ENCODE data around the gene DISC1. TPM values are rescaled to one million over a fixed set of nuclear protein-coding genes. Genes with fewer than 3 reads are reported as not detected.
A peak's percentile ranks its signal among the peaks of the same experiment; 100 is the strongest.

DISC1 gene
- polyA plus RNA-seq, 1 of the 3 experiments (the other 2 are of a cell fraction): 1.7 TPM

DNA sequence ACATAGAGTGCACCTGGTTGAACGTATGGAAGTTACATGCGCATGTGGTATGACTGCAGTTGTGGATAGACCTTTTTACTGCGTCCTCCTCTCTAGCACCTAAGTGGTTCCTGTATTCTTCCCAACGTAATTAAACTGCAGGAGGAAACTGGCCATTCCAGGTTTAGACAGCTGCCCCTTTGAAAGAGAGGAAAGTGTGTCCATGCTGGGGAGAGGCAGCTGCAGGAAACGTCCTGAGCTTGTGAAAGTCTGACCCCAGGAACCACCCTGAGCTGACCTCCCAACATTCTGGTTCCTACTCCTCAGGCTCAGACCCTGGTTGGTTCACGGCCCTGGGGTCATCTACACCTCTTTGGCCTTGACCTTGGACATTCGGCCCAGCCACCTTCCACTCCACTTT lies 309.3 kb downstream of the DISC1 start:
- no peak for DNase-seq
- H2AFZ ChIP-seq (ENCODE audit: low read depth): no peak overlapping the region
- 94% methylated on average over 7 of the region's 7 CpGs for WGBS (ENCODE audit: low lambda C conversion rate)
- H3K79me2 ChIP-seq (ENCODE audit: insufficient read depth): no peaks in the 10 kb centered on the region
- H3K4me1 ChIP-seq (ENCODE audit: control insufficient read depth in 1 of 2, insufficient read depth in 2 of 2, low read depth in 1 of 2, low read length in 1 of 2): peaks cover 0 to 50% of the 10 kb centered on the region in 2 experiments; a peak in 3 of 4 replicates
- no peak overlapping the region for H3K4me3 ChIP-seq (ENCODE audit: low read depth in 2 of 2, low read length in 1 of 2)
- H3K9ac ChIP-seq: no peak overlapping the region
- no peaks in the 10 kb centered on the region for H3K36me3 ChIP-seq (replicated peaks in 1 of 2; ENCODE audit: control insufficient read depth in 1 of 2, insufficient read depth in 2 of 2, low read length in 1 of 2)
- no peaks in the 10 kb centered on the region for H3K27me3 ChIP-seq (ENCODE audit: insufficient read depth)
- no peaks in the 10 kb centered on the region for H3K9me2 ChIP-seq
- TF ChIP-seq GATA2 (CRISPR knock-in tag; IDR thresholded peaks at IDR 0.05): no peak
- no peak for TF ChIP-seq NRF1 (IDR thresholded peaks at IDR 0.05; ENCODE audit: low read depth, low read length)
- TF ChIP-seq RAD21 (IDR thresholded peaks at IDR 0.05; ENCODE audit: low read length): no peak
- TF ChIP-seq, protein P1, sequence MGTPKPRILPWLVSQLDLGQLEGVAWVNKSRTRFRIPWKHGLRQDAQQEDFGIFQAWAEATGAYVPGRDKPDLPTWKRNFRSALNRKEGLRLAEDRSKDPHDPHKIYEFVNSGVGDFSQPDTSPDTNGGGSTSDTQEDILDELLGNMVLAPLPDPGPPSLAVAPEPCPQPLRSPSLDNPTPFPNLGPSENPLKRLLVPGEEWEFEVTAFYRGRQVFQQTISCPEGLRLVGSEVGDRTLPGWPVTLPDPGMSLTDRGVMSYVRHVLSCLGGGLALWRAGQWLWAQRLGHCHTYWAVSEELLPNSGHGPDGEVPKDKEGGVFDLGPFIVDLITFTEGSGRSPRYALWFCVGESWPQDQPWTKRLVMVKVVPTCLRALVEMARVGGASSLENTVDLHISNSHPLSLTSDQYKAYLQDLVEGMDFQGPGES (IDR thresholded peaks at IDR 0.05; ENCODE audit: low read depth, low read length): no peak
- TF ChIP-seq MEF2A (IDR thresholded peaks at IDR 0.05; ENCODE audit: borderline replicate concordance, low read depth): no peak
- no peak for TF ChIP-seq TAF1 (IDR thresholded peaks at IDR 0.05; ENCODE audit: borderline replicate concordance, low read depth, low read length)
- TF ChIP-seq, protein P2, sequence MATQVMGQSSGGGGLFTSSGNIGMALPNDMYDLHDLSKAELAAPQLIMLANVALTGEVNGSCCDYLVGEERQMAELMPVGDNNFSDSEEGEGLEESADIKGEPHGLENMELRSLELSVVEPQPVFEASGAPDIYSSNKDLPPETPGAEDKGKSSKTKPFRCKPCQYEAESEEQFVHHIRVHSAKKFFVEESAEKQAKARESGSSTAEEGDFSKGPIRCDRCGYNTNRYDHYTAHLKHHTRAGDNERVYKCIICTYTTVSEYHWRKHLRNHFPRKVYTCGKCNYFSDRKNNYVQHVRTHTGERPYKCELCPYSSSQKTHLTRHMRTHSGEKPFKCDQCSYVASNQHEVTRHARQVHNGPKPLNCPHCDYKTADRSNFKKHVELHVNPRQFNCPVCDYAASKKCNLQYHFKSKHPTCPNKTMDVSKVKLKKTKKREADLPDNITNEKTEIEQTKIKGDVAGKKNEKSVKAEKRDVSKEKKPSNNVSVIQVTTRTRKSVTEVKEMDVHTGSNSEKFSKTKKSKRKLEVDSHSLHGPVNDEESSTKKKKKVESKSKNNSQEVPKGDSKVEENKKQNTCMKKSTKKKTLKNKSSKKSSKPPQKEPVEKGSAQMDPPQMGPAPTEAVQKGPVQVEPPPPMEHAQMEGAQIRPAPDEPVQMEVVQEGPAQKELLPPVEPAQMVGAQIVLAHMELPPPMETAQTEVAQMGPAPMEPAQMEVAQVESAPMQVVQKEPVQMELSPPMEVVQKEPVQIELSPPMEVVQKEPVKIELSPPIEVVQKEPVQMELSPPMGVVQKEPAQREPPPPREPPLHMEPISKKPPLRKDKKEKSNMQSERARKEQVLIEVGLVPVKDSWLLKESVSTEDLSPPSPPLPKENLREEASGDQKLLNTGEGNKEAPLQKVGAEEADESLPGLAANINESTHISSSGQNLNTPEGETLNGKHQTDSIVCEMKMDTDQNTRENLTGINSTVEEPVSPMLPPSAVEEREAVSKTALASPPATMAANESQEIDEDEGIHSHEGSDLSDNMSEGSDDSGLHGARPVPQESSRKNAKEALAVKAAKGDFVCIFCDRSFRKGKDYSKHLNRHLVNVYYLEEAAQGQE (IDR thresholded peaks at IDR 0.05; ENCODE audit: low read depth, low read length): no peak
- POLR2A ChIA-PET: no interaction called here
- H4K20me1 ChIP-seq (ENCODE audit: insufficient read depth): no peaks in the 10 kb centered on the region
- H3F3A ChIP-seq (replicated peaks; ENCODE audit: insufficient read depth): no peaks in the 10 kb centered on the region
- no peaks in the 10 kb centered on the region for H3K9me3 ChIP-seq
- no peak overlapping the region for H3K27ac ChIP-seq (ENCODE audit: low read depth in 2 of 2, low read length in 1 of 2)
- CTCF ChIA-PET: no interaction called here
- no peak overlapping the region for H3K4me2 ChIP-seq

DNA sequence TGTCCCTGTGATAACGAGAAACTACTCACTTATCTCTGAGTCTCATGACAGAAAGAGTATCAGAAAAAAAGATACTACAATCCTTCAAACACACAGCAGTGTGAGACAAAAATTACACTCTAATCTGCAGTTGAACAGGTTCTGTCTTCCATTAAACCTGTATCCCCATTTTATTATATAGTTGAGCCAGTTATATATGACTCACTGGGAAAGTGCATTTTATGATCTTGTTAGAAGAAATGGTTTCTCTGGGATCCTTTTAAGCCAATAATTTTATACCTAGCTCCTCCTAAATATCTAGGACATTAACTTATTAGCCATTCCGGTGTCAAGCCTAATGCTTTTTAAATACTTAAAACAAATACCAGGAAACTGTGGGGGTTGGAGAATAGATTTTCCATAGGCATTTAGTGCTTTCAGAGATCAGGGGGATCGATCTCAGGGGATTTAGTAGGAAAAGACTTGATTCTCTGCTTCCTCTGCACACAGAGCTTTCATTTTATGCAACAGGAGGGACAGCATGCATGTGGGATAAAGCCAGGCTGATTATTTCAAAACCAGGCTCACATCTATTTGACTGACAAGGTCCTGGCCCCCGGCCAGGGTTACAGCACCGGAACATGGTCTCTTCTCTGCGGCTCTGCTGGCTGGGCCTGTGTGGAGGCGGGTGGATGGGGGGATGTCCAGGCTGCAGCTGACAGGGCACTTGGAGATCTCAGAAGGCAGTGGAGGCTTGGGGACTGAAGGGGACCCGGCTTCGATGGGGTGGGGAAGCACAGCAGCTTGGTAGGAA lies 310.6 kb downstream of the DISC1 start:
- H3K4me2 ChIP-seq: no peak overlapping the region

More for the DNA sequence above, 310.6 kb downstream of the DISC1 start:
- peak overlapping the region in 1 of 2 experiments; percentile 28; a peak in 2 of 4 replicates for H3K4me3 ChIP-seq (ENCODE audit: low read depth in 2 of 2, low read length in 1 of 2)
- H3K9me2 ChIP-seq: no peaks in the 10 kb centered on the region
- no peaks in the 10 kb centered on the region for H3K27me3 ChIP-seq (ENCODE audit: insufficient read depth)
- ChIA-PET POLR2A (interaction anchor here (0.6 kb wide), 1 partner anchor 235 kb away, joined by 3 read pairs; no protein-coding TSS in a partner anchor), CTCF (interaction anchor here (0.6 to 1.4 kb wide), 8 partner anchors 11 to 1511 kb away, joined by 3 to 4 read pairs (median 3); no protein-coding TSS in a partner anchor)
- no peak overlapping the region for H2AFZ ChIP-seq (ENCODE audit: low read depth)
- no peaks in the 10 kb centered on the region for H3K9me3 ChIP-seq
- peaks cover 0 to 49% of the 10 kb centered on the region in 2 experiments; a peak in 3 of 4 replicates for H3K4me1 ChIP-seq (ENCODE audit: control insufficient read depth in 1 of 2, insufficient read depth in 2 of 2, low read depth in 1 of 2, low read length in 1 of 2)
- H3K27ac ChIP-seq (ENCODE audit: low read depth in 2 of 2, low read length in 1 of 2): peak overlapping the region in 1 of 2 experiments; percentile 89; a peak in 2 of 4 replicates
- 26% methylated on average over 9 of the region's 9 CpGs for WGBS (ENCODE audit: low lambda C conversion rate)
- H3K9ac ChIP-seq: no peak overlapping the region
- TF ChIP-seq NFIC (IDR thresholded peaks at IDR 0.05; ENCODE audit: borderline replicate concordance): peak; percentile 53; the same call in 1 of the 2 replicates
- TF ChIP-seq CHD2 (IDR thresholded peaks at IDR 0.05; ENCODE audit: low read length, partially characterized antibody): peak; percentile 4
- no peak for TF ChIP-seq FOSL2 (IDR thresholded peaks at IDR 0.05; ENCODE audit: borderline replicate concordance, low read depth)
- no peak for TF ChIP-seq FOXJ3 (CRISPR knock-in tag; IDR thresholded peaks at IDR 0.05)
- peak in 1 of 2 experiments; percentile 38; a peak in 1 of 4 replicates for TF ChIP-seq EP300 (IDR thresholded peaks at IDR 0.05; ENCODE audit: borderline replicate concordance in 1 of 2, low read depth in 1 of 2, low read length in 1 of 2)
- TF ChIP-seq, protein P3, sequence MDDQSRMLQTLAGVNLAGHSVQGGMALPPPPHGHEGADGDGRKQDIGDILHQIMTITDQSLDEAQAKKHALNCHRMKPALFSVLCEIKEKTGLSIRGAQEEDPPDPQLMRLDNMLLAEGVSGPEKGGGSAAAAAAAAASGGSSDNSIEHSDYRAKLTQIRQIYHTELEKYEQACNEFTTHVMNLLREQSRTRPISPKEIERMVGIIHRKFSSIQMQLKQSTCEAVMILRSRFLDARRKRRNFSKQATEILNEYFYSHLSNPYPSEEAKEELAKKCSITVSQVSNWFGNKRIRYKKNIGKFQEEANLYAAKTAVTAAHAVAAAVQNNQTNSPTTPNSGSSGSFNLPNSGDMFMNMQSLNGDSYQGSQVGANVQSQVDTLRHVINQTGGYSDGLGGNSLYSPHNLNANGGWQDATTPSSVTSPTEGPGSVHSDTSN (IDR thresholded peaks at IDR 0.05): peak; percentile 55
- TF ChIP-seq RAD21 (IDR thresholded peaks at IDR 0.05; ENCODE audit: low read length): peak; percentile 32; the same call in 1 of the 2 replicates
- peak; percentile 48 for TF ChIP-seq MXI1 (IDR thresholded peaks at IDR 0.05; ENCODE audit: low read depth, low read length)
- H3K36me3 ChIP-seq (replicated peaks in 1 of 2; ENCODE audit: control insufficient read depth in 1 of 2, insufficient read depth in 2 of 2, low read length in 1 of 2): no peaks in the 10 kb centered on the region
- DNase-seq: peak; percentile 72
- H3K79me2 ChIP-seq (ENCODE audit: insufficient read depth): no peaks in the 10 kb centered on the region
- no peaks in the 10 kb centered on the region for H3F3A ChIP-seq (replicated peaks; ENCODE audit: insufficient read depth)
- no peaks in the 10 kb centered on the region for H4K20me1 ChIP-seq (ENCODE audit: insufficient read depth)

All from SK-N-SH (cell line).